Activated naive CD4-positive, alpha-beta T cell treated with anti-CD3 and anti-CD28 coated beads, Interleukin-2, amount 50 U/mL, for 24 hours (primary cell): Measurements from ENCODE around the gene BAG3.
"Not testable (repeated sequence)": the region's sequence is repeated elsewhere in the genome, so short reads cannot be mapped to it uniquely, and the experiment has no call there.

Experiments used
- H3K27ac Mint-ChIP-seq: one replicate; pipeline ENCODE4 v1.8.0; 2021; ENCODE audit warnings: mild to moderate bottlenecking, mixed read lengths
- H3K27me3 Mint-ChIP-seq: one replicate; pipeline ENCODE4 v1.8.0; 2021; ENCODE audit warnings: mixed read lengths
- H3K36me3 Mint-ChIP-seq: one replicate; pipeline ENCODE4 v1.8.0; 2021; ENCODE audit warnings: mixed read lengths
- H3K4me1 Mint-ChIP-seq: one replicate; pipeline ENCODE4 v1.8.0; 2021; ENCODE audit warnings: mixed read lengths
- H3K4me3 Mint-ChIP-seq: one replicate; pipeline ENCODE4 v1.8.0; 2021; ENCODE audit warnings: mild to moderate bottlenecking, mixed read lengths
- H3K9me3 Mint-ChIP-seq: one replicate; pipeline ENCODE4 v1.8.0; 2021; ENCODE audit warnings: mixed read lengths

BAG3 gene

DNA sequence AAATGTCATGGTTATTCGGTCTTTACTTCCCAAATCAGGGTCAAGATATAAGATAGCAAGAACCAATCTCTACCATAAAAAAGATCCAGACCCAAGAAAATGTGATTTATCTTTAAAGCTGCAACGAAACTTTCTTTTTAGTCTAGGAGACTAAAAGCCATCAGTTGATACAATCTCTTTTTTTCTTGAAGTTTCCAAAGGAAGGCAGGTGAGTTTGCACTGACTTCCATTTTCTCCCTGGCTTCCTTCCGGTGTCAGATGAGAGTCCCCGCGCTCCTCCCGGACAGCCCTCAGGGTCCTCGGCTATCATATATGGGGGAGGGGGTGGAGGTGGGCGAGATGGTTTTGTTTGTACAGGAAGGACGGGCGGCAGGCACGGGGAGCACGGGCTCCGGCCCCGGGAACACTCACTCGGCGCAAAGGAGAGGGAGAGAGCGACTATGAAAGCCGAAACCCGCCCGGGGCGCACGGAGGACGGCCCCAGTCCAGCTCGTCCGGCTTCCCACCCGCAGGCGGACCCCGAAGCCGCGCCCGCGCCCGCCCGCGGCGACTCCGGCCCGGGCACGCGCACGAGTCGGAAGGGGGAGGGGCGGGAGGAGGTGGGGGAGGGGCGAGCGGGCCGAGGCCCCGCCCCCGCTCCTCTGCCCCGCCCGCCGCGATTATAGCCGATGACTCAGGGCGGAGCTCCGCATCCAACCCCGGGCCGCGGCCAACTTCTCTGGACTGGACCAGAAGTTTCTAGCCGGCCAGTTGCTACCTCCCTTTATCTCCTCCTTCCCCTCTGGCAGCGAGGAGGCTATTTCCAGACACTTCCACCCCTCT is at the start of gene BAG3:
Gene BAG3 (plus strand): TSS at position 689 of the 822 bp plus-strand sequence. CDS start 296 bp downstream, outside the sequence.
- peaks cover 41% of the 10 kb centered on the region for H3K4me1 Mint-ChIP-seq
- H3K27me3 Mint-ChIP-seq = no peaks in the 10 kb centered on the region
- peak within 1 kb of the TSS; percentile 98 for H3K4me3 Mint-ChIP-seq
- no peaks in the 10 kb centered on the region for H3K9me3 Mint-ChIP-seq
- H3K27ac Mint-ChIP-seq = peak within 1 kb of the TSS; percentile 98
- H3K36me3 Mint-ChIP-seq = no peaks in the 10 kb centered on the region

DNA sequence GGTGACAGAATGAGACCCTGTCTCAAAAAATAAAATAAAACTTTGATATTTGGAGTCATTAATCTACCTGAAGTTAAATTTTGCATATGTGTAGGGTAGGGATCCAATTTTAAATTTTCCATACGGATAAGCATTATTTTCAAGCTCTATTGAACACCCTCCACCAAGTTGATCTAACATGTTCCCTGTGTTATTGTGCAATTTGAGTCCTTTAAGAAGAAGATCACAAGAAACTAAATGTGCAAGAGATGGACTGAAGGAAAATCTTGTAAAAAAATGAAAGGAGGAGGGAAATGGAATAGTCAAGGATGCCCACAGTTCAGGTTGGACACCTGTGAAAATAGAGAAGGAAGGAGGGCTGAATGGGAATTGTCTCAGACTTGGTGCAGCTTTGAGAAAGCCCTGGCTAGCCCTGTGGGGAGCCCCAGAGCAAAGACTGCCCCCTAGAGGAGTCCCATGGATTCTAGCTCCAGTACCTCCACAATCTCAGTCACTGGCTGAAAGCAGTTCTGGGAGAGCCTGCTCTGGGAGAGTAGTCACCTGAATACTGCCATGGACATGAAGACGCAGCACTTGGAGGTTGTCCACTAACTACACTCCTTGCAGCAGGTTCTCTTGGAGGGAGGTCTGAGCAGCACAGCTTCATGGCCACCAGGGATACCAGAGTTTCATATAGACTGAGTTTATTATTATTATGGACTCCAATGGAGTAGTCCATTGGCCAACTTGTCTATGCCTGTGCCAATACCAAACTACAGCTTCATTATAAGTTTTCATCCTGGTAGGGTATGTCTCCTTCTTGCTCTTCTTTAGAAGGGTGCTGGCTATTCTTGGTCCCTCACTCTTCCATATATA is 48.7 kb upstream of the BAG3 start:
- no peak overlapping the region for H3K4me3 Mint-ChIP-seq
- H3K27me3 Mint-ChIP-seq = no peaks in the 10 kb centered on the region
- no peaks in the 10 kb centered on the region for H3K9me3 Mint-ChIP-seq
- H3K27ac Mint-ChIP-seq = peak overlapping the region; percentile 0
- peaks cover 5% of the 10 kb centered on the region for H3K4me1 Mint-ChIP-seq
- H3K36me3 Mint-ChIP-seq = peaks cover 2% of the 10 kb centered on the region

DNA sequence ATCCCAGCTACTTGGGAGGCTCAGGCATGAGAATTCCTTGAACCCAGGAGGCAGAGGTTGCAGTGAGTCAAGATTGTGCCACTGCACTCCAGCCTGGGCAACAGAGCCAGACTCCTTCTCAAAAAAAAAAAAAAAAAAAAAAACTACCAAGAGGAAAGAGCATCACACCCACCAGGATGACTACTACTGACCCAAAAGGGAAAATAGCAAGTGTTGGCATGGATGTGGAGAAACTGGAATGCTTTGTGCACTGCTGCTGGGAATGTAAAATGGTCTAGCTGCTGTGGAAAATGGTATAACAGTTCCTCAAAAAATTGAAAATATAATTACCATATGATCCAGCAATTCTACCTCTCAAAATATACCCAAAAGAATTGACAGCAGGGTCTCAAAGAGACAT is 46.7 kb upstream of the BAG3 start:
- H3K36me3 Mint-ChIP-seq = no peaks in the 10 kb centered on the region
- H3K27me3 Mint-ChIP-seq = no peaks in the 10 kb centered on the region
- peaks cover 9% of the 10 kb centered on the region for H3K4me1 Mint-ChIP-seq
- H3K9me3 Mint-ChIP-seq = no peaks in the 10 kb centered on the region
- H3K4me3 Mint-ChIP-seq = no peak overlapping the region
- H3K27ac Mint-ChIP-seq = no peak overlapping the region

DNA sequence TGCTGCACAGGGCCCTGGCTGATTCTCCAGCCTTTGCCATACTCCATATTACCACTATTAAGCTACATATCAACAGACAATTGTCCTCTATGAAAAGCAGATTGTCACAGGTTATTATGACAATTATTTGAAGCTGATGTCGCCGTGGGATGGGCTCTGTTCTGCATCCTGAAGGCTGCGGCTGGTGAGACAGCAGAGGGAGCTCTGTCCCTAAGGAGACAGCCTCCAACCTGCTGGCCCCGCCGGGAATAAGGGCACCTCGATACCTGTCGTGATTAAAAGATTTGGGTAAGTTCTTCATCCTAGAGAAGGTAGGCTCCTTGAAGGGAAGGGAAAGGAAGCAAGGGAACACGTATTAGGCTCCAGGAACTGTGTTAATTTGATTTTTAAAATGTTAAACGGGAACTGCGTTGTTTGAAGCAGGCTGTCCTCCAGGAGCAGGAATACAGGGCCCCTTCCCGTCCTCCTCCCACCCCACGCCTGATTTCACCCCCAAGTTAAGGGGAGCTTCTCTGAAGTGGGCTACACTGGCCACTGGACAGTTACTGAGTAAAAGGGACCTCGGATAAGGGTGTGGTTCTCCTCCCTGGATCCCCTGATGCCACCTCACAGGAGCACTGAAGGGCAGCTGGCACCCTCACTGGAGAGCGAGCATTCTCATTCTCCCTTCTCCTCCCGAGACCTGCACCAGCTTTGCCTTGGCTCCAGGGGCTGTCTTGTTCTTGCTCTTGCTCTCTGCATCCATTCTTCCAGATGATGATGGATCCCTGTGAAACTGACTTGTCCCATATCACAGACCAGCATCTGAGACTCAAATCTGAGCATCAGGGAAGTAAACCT is 42.6 kb upstream of the BAG3 start:
- Mint-ChIP-seq H3K27ac (no peak overlapping the region), H3K9me3 (no peaks in the 10 kb centered on the region), H3K27me3 (no peaks in the 10 kb centered on the region), H3K36me3 (no peaks in the 10 kb centered on the region), H3K4me1 (peaks cover 9% of the 10 kb centered on the region), H3K4me3 (no peak overlapping the region)

DNA sequence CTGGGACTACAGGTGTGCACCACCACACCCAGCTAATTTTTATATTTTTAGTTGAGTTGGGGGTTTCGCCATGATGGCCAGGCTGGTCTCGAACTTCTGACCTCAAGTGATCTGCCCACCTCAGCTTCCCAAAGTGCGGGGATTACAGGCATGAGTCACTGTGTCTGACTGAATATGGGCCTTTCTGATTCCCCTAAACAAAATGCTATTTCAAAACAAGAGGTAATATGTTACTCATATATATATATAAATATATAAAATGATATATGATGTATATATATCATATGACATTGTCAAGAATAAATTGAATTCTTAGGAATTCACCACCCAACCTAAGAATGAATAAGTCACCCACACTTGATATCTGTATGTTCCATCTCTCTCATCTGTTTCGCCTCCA is 41.7 kb upstream of the BAG3 start:
- no peak overlapping the region for H3K4me3 Mint-ChIP-seq
- no peaks in the 10 kb centered on the region for H3K9me3 Mint-ChIP-seq
- no peaks in the 10 kb centered on the region for H3K36me3 Mint-ChIP-seq
- peaks cover 9% of the 10 kb centered on the region for H3K4me1 Mint-ChIP-seq
- no peak overlapping the region for H3K27ac Mint-ChIP-seq
- no peaks in the 10 kb centered on the region for H3K27me3 Mint-ChIP-seq

DNA sequence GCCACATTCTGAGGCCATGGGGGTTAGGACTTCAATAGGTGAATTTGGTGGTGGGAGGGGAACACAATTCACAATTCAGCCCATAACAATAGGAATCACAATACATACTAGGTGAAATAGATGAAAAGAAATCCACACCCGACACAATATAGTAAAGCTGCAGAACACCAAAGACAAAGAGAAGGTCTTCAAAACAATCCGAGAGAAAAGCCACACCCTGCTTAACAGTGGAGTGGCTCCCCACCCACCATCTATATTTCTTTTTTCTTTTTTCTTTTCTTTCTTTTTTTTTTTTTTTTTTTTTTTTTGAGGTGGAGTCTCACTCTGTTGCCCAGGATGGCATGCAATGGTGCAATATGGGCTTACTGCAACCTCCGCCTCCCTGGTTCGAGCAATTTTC is 39.7 kb upstream of the BAG3 start:
- H3K27ac Mint-ChIP-seq = no peak overlapping the region
- peaks cover 9% of the 10 kb centered on the region for H3K4me1 Mint-ChIP-seq
- no peak overlapping the region for H3K4me3 Mint-ChIP-seq
- H3K9me3 Mint-ChIP-seq = no peaks in the 10 kb centered on the region
- H3K27me3 Mint-ChIP-seq = no peaks in the 10 kb centered on the region
- H3K36me3 Mint-ChIP-seq = no peaks in the 10 kb centered on the region

DNA sequence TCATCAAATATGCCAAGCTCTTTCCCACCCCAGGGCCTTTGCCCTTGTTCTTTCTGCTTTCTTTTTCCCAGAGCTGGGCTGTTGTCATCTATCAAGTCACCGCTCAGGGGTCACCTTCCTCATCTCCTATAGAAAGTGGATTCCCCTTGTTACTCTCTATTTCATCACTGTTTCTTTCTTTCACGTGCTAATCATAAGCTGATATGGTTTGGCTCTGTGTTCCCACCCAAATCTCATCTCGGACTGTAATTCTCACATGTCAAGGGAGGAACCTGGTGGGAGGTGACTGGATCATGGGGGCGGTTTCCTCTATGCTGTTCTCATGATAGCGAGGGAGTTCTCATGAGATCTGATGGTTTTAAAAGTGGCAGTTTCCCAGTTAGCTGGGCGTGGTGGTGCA is 37.4 kb upstream of the BAG3 start:
- Mint-ChIP-seq H3K4me1 (peaks cover 6% of the 10 kb centered on the region), H3K4me3 (no peak overlapping the region), H3K27me3 (no peaks in the 10 kb centered on the region), H3K27ac (no peak overlapping the region), H3K36me3 (no peaks in the 10 kb centered on the region), H3K9me3 (no peaks in the 10 kb centered on the region)

DNA sequence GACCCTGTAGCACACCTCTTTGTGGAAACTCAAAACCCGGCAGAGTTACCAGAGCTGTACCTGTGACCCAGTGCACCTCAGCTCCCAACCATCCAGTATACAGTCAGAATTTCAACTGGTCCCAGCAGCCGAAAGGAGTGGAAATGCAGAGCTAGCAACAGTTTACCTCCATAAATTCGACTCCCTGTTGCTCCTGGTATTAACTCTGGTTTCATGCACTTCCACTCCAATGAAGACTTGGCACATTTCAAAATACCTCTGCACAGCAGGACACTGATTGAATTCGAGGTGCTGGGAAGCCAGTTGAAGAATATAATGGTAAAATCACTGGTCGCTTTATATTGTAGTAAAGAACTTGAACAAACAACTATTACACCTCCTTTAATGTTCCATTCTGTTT is 36.5 kb upstream of the BAG3 start:
- H3K27ac Mint-ChIP-seq = no peak overlapping the region
- H3K4me3 Mint-ChIP-seq = no peak overlapping the region
- no peaks in the 10 kb centered on the region for H3K27me3 Mint-ChIP-seq
- H3K36me3 Mint-ChIP-seq = no peaks in the 10 kb centered on the region
- H3K4me1 Mint-ChIP-seq = no peaks in the 10 kb centered on the region
- H3K9me3 Mint-ChIP-seq = no peaks in the 10 kb centered on the region

DNA sequence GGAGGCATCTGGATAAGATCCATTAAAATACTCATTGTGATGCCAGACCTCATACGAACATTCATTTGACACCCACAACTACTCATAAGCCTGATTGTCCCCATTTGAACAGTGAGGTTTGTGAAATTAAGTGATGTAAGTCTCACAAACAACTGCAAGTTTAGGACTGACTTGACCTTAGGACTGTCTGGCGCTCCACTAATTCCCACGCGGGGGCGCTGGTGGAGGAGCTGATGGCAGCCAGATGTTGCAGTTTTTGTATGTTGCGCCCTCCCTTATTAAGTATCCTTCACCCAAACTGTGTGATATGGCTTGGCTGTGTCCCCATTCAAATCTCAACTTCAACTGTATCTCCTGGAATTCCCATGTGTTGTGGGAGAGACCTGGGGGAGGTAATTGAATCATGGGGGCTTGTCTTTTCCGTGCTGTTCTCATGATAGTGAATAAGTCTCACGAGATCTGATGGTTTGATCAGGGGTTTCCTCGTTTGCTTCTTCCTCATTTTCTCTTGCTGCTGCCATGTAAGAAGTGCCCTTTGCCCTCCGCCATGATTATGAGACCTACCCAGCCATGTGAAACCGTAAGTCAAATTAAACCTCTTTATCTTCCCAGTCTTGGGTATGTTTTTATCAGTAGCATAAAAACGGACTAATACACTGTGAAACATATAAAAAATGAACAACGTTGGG is 34.2 kb upstream of the BAG3 start:
- Mint-ChIP-seq H3K36me3 (no peaks in the 10 kb centered on the region), H3K4me3 (no peak overlapping the region), H3K9me3 (no peaks in the 10 kb centered on the region), H3K27ac (no peak overlapping the region), H3K4me1 (peaks cover 5% of the 10 kb centered on the region), H3K27me3 (no peaks in the 10 kb centered on the region)

DNA sequence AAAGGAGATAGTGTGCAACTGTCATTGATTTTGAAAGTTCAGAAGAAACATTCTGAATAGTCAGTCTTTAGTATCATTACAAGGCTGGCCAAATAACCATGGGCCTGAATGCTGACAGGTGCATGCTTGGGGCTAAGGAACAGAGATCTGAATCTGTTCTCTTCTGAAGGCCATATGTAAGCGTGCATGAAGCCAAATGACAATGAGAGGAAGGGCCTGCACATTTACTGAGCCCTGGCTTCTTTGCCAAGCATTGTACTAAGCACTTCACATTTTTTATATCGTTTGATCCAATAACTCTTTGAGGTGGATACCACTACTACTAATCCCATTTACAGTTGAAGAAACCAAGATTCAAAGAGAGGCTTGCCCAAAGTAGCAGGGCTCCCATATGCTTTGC is 32.0 kb upstream of the BAG3 start:
- Mint-ChIP-seq H3K9me3 (no peaks in the 10 kb centered on the region), H3K27ac (no peak overlapping the region), H3K27me3 (no peaks in the 10 kb centered on the region), H3K4me1 (peaks cover 5% of the 10 kb centered on the region), H3K36me3 (no peaks in the 10 kb centered on the region), H3K4me3 (no peak overlapping the region)

DNA sequence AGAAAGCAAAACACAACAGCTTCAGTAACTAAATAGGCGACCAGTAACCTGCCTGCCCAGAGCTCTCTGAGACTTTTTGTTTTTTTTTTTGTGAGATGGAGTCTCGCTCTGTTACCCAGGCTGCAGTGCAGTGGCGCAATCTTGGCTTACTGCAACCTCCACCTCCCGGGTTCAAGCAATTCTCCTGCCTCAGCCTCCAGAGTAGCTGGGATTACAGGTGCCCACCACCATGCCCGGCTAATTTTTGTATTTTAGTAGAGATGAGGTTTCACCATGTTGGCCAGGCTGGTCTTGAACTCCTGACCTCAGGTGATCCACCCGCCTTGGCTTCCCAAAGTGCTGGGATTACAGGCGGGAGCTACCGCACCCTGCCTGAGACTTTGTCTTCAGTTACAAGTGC is 31.4 kb upstream of the BAG3 start:
- H3K9me3 Mint-ChIP-seq, H3K36me3 Mint-ChIP-seq, H3K27ac Mint-ChIP-seq, H3K4me3 Mint-ChIP-seq, H3K27me3 Mint-ChIP-seq, H3K4me1 Mint-ChIP-seq: not testable (repeated sequence)

DNA sequence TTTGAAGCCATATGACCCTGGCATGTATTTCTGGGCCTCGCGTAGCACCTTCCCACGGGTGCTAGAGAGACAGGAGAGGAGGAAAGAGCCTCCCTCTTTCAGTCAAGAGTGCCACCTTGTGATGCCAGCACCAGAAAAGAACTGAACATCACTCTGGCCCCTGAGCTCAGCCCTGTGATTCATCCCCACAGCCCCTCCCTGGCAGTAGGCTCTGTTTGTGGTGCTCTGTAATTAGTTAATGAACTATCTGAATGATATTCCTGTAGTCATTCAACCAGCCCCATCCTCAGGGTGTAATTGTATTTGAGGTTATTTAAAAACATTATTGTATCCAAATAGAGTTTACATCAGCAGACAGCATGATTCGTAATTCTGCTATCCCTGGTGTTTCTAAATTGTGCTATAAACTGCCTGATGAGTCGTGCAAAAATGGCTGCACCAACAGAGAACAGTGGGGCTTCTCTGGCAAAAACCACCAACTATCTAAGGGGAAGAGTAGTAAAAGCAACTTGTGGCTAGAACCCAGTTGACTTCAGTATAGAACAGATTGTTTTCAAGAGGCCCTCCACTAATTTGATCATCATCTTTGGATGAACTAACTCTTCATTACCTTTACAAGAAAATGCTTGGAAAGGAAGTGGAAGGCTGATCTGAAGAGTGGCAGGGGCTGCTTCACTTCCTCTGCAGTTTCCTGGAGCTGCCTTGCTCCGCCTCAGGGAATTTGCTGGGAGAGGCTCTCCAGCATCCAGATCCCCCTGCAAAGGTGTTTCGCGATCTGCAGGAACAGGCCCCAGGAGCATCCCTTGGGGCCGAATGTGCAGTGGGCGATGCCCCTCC is 30.7 kb upstream of the BAG3 start:
- Mint-ChIP-seq H3K4me3 (no peak overlapping the region), H3K9me3 (no peaks in the 10 kb centered on the region), H3K27ac (no peak overlapping the region), H3K36me3 (no peaks in the 10 kb centered on the region), H3K4me1 (peaks cover 5% of the 10 kb centered on the region), H3K27me3 (no peaks in the 10 kb centered on the region)

DNA sequence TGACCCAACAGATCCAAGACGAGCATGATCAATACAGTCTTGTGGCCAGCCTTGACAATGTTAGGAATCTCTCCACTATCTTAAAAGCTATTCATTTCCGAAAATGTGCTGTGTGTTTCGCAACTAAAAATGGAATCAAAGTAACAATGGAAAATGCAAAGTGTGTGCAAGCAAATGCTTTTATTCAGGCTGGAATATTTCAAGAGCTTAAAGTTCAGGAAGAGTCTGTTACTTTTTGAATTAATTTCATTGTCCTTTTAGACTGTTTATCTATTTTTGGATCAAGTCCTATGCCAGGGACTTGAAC is 30.1 kb upstream of the BAG3 start:
- Mint-ChIP-seq H3K27me3 (no peaks in the 10 kb centered on the region), H3K27ac (no peak overlapping the region), H3K9me3 (no peaks in the 10 kb centered on the region), H3K36me3 (no peaks in the 10 kb centered on the region), H3K4me3 (no peak overlapping the region), H3K4me1 (peaks cover 5% of the 10 kb centered on the region)

DNA sequence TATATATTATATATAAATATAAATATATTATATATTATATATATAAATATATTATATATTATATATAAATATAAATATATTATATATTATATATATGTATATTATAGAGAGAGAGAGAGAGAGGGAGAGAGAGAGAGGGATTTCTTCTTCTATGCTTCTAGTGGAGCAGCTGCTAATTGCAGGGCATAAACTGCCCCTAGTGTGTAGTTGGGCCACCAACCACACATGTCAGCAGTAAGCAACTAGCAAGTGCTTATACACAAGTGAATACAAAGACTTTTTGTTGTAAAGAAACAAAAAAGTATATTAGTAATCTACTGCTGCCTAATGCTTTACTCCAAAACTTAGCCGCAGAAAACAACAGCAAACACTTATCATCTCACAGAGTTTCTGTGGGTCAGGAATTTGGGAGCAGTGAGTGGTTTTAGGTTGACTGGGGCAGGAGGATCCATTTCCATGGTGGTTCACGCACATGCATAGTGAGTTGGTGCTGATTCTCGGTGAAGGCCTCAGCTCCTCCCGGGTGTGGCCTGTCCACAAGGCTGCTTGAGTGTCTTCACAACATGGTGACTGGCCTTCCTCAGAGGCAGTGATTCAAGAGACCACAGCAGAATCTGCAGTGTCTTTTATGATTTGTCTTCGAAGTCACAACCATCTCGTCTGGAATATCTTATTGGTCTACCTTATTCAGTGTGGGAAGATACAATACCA is 25.5 kb upstream of the BAG3 start:
- no peaks in the 10 kb centered on the region for H3K4me1 Mint-ChIP-seq
- H3K27ac Mint-ChIP-seq = no peak overlapping the region
- H3K9me3 Mint-ChIP-seq = no peaks in the 10 kb centered on the region
- no peaks in the 10 kb centered on the region for H3K27me3 Mint-ChIP-seq
- H3K4me3 Mint-ChIP-seq = no peak overlapping the region
- no peaks in the 10 kb centered on the region for H3K36me3 Mint-ChIP-seq
